A673 (cell line): ENCODE results near the gene NFATC2.

Experiments used
- EZH2 ChIP-seq: fragments of 200-600 bp; sonication (generic); IDR thresholded peaks from 2 replicates; pipeline ENCODE4 v1.6.1; 2017; ENCODE audit warnings: borderline replicate concordance, low read depth, mild to moderate bottlenecking, mixed read lengths, antibody characterized with exemption, low read length; ENCODE audit not compliant: poor library complexity, severe bottlenecking
- TF ChIP-seq, protein P1 (sequence below): fragments of 300-800, 200-600 bp; sonication (generic); conservative IDR thresholded peaks from 2 replicates; pipeline ENCODE4 v1.5.1; 2017; ENCODE audit warnings: low read depth, mild to moderate bottlenecking, antibody characterized with exemption, low read length, moderate library complexity, mixed read lengths

DNA sequence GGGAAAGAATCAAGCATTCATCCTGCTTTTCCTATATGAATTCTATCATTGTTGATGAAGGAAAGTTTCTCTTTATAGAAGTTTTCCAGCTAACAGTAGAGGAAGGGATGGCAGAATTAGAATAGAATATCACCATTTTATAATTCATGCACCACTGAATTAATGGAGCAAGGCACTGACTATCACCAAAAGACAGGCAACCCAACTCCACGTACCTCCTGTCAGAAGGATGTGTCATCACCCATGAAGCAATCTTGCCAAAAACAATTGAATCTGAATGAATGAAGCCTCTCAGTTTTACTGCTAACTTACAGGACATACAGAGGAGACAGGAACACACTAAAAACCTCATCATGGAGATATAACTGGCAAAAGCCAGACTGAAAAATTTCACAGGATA is 122.4 kb downstream of the NFATC2 start:
- TF ChIP-seq EZH2 = no peak
- TF ChIP-seq, protein P1, sequence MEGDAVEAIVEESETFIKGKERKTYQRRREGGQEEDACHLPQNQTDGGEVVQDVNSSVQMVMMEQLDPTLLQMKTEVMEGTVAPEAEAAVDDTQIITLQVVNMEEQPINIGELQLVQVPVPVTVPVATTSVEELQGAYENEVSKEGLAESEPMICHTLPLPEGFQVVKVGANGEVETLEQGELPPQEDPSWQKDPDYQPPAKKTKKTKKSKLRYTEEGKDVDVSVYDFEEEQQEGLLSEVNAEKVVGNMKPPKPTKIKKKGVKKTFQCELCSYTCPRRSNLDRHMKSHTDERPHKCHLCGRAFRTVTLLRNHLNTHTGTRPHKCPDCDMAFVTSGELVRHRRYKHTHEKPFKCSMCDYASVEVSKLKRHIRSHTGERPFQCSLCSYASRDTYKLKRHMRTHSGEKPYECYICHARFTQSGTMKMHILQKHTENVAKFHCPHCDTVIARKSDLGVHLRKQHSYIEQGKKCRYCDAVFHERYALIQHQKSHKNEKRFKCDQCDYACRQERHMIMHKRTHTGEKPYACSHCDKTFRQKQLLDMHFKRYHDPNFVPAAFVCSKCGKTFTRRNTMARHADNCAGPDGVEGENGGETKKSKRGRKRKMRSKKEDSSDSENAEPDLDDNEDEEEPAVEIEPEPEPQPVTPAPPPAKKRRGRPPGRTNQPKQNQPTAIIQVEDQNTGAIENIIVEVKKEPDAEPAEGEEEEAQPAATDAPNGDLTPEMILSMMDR = no peak
